ENCODE results near the gene DPP10.

Gene DPP10

DNA sequence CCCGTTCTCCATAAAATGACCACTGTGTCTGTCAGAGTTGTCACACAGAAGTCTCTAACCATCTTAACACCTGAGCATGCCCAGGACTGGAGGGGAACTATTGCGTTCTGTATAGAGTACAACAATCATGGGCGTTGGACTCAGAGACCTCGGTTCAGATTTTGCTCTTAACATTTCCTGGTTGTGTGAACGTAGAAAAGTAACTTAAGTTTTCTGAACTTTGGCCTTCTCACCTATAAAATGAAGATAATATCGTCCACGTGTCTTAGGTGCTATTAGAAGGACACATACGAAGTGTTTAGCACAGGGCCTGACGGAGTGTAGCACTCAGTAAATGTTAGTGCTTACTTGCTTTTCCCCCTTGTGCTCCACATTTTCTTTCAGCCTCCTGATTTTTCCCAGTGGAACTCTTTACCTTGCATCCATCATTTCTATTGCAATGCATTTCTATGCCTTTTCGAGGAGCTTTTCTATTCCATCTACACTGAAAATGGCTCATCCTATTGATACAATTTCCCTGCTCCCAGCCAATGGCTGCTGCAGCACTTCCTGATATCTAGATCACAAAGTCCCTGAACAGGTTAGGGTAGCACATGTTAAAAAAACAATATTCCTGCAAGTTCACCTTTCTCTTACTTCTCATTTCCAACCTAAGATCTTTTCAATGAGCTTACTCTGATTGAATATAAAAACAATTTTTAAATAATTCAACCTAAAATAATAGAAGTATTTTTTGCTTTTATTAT, 22.7 kb downstream of the DPP10 start:
- no peak for DNase-seq (ENCODE audit: low spot score)
- in situ Hi-C loops (cut with MboI; ENCODE audit: low sequenced_read_pairs, unreplicated experiment), result no loop called here
- TF ChIP-seq, protein P1, sequence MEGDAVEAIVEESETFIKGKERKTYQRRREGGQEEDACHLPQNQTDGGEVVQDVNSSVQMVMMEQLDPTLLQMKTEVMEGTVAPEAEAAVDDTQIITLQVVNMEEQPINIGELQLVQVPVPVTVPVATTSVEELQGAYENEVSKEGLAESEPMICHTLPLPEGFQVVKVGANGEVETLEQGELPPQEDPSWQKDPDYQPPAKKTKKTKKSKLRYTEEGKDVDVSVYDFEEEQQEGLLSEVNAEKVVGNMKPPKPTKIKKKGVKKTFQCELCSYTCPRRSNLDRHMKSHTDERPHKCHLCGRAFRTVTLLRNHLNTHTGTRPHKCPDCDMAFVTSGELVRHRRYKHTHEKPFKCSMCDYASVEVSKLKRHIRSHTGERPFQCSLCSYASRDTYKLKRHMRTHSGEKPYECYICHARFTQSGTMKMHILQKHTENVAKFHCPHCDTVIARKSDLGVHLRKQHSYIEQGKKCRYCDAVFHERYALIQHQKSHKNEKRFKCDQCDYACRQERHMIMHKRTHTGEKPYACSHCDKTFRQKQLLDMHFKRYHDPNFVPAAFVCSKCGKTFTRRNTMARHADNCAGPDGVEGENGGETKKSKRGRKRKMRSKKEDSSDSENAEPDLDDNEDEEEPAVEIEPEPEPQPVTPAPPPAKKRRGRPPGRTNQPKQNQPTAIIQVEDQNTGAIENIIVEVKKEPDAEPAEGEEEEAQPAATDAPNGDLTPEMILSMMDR (IDR thresholded peaks at IDR 0.05; ENCODE audit: borderline replicate concordance, control extremely low read depth, extremely low read depth, insufficient read depth, missing control alignments), result no peak

DNA sequence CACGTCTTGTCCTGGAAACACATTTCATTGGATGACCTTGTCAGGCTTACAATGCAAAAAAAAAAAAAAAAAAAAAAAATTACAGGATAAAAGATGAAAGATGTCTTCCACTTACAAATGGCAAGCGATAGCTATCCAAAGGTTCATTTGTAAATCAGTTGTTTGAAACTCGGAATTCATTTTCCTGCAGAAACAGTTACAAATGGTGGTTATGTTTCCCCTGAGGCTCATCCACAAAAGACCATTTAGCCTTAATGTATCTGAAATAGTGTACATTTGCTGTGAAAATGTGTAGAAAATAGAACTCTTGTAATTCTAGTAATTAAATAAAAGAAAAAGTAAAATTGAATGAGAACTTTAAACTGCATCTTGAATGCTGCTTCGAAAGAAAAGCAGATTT, 25.9 kb downstream of the DPP10 start:
- in situ Hi-C loops (cut with MboI; ENCODE audit: low sequenced_read_pairs, unreplicated experiment), result no loop called here
- no peak for DNase-seq (ENCODE audit: low spot score)
- TF ChIP-seq, protein P1 (IDR thresholded peaks at IDR 0.05; ENCODE audit: borderline replicate concordance, control extremely low read depth, extremely low read depth, insufficient read depth, missing control alignments), result no peak

DNA sequence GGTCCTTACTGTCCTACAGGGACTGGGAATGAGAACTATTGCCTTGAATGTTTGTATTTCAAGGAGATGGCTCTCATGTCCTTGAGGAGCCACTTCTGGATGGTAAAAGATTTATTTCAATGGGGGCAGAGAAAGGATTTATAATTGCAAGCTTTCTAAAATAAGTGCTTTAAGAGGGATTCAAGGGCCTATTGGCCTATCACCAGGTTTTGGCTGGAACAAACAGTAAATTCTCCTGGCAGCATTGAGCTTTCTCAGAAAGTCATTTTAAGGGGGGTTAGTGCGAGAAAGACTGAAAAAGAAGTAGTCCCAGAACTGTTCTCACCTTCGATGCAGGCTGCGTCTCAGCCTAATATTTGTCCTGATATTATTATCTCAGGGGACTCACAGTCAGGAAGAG, 29.8 kb downstream of the DPP10 start:
- DNase-seq (ENCODE audit: low spot score), result no peak
- in situ Hi-C loops (cut with MboI; ENCODE audit: low sequenced_read_pairs, unreplicated experiment), result no loop called here
- TF ChIP-seq, protein P1 (IDR thresholded peaks at IDR 0.05; ENCODE audit: borderline replicate concordance, control extremely low read depth, extremely low read depth, insufficient read depth, missing control alignments), result no peak

DNA sequence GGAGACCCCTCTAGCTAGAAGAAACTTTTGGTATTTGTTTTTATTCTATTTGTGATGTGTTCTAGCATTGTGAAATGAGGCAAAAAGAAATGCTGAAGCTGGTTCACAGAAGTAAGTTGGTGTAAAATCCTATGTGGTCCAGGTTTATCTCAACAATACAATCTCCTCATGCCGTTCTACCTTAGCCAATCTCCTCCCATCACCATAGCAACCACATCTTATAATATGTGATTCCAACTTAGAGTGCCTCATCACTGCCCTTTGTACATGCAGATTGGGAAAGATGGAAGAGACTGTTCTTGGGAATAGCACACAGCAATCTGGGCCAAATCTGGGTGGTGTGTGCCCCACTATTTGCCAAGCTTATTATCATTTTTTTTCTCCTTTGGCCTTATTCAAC, 30.3 kb downstream of the DPP10 start:
- in situ Hi-C loops (cut with MboI; ENCODE audit: low sequenced_read_pairs, unreplicated experiment), result no loop called here
- no peak for DNase-seq (ENCODE audit: low spot score)
- TF ChIP-seq, protein P1 (IDR thresholded peaks at IDR 0.05; ENCODE audit: borderline replicate concordance, control extremely low read depth, extremely low read depth, insufficient read depth, missing control alignments), result no peak

DNA sequence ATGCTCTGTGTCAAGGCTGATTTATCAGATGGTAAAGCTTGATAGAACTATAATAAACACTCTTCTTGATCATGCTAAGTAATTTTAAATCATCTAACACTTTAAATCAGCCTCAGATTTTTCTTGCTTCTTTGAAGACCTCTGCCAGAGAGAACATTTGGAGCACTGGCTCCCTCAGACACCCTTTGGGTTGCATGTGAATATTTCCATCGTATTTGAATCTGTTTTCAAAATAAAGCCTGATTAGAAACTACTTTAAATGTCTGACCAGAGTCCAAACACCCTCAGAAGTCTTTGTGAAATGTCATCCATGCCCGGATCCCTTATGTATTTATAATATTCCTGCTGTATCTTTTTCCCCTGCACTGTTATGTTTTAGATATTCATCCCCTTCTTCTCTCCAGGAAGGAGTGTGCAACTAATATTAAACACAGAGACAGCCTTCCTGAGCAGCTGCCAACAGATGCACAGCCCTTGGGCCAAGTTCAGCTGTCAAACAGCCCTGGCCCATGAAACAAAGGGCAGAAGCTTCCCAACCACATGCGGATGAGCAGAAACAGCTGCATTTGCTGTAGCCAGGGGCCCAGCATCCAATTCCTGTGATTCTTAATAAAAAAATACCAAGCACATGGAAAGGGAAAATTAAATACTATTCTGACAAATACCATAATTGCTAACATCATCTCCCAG, 46.5 kb downstream of the DPP10 start:
- DNase-seq (ENCODE audit: low spot score), result no peak
- in situ Hi-C loops (cut with MboI; ENCODE audit: low sequenced_read_pairs, unreplicated experiment), result no loop called here
- TF ChIP-seq, protein P1 (IDR thresholded peaks at IDR 0.05; ENCODE audit: borderline replicate concordance, control extremely low read depth, extremely low read depth, insufficient read depth, missing control alignments), result no peak

DNA sequence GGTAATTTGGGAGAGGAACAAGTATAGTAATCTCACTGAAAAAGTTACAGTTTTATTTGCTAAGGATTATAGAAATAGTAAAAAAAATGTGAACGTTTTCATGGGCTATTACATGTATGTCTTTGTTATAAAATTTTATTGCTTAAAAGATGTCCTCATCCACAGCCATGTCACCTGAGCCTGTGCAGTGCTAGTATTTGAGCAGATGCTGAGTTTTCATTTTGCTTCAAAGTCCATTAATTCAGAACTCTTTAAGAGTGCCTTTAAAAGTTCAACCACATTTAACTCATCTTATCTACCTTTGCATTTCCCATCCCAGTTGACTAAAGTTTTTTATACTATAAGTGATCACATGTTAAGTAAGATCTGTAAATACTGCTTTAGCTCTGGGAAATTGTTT, 52.6 kb downstream of the DPP10 start:
- DNase-seq (ENCODE audit: low spot score), result no peak
- TF ChIP-seq, protein P1 (IDR thresholded peaks at IDR 0.05; ENCODE audit: borderline replicate concordance, control extremely low read depth, extremely low read depth, insufficient read depth, missing control alignments), result no peak
- in situ Hi-C loops (cut with MboI; ENCODE audit: low sequenced_read_pairs, unreplicated experiment), result no loop called here
